ENCODE data around the gene MIS12.

DNA sequence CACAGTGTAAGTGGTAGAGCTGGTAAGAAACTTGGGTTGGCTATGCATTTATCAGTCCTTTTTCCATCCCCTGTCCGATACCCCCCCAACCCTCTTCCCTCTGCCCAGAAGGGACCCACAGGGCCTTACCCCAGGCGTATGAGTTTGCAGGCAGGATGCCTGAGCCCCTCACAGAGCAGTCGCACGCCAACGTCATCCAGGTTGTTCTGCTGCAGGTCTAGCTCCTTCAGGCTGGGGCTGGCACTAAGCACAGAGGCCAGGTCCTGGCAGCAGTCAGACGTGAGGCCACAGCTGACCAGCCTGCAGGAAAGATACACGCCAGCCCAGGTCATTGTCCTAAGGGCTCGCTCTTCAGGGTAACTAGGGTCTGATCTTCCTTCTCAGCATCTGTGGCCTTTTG lies 52.9 kb downstream of the MIS12 start:
- TF ChIP-seq, protein P1, sequence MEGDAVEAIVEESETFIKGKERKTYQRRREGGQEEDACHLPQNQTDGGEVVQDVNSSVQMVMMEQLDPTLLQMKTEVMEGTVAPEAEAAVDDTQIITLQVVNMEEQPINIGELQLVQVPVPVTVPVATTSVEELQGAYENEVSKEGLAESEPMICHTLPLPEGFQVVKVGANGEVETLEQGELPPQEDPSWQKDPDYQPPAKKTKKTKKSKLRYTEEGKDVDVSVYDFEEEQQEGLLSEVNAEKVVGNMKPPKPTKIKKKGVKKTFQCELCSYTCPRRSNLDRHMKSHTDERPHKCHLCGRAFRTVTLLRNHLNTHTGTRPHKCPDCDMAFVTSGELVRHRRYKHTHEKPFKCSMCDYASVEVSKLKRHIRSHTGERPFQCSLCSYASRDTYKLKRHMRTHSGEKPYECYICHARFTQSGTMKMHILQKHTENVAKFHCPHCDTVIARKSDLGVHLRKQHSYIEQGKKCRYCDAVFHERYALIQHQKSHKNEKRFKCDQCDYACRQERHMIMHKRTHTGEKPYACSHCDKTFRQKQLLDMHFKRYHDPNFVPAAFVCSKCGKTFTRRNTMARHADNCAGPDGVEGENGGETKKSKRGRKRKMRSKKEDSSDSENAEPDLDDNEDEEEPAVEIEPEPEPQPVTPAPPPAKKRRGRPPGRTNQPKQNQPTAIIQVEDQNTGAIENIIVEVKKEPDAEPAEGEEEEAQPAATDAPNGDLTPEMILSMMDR (IDR thresholded peaks at IDR 0.05), result no peak
- no peak for TF ChIP-seq EZH2 (IDR thresholded peaks at IDR 0.05; ENCODE audit: borderline replicate concordance, insufficient read depth, low read depth, low read length, poor library complexity, severe bottlenecking)

Data from B cell (primary cell).